Kidney (tissue), 14 donors: ENCODE results near the gene DIS3L2. TPM values are rescaled to one million over a fixed set of nuclear protein-coding genes. Genes with fewer than 3 reads are reported as not detected.

ENCODE experiments used
- DNase-seq, 5 donors: peaks; one replicate each; pipeline ENCODE4 v3.0.0-alpha.2; 2013 to 2020
- FAIRE-seq: peaks from 2 replicates; lab custom pipeline; 2012; peaks lifted over from hg19 to GRCh38; lab: Jason Lieb, UNC
- H3K27ac ChIP-seq, 2 donors: one replicate each; pipeline ENCODE4 v1.7.0; 2013; ENCODE audit warnings: low read depth in 2 of 2, low read length in 2 of 2, inconsistent platforms in 1 of 2
- H3K27me3 ChIP-seq: one replicate; pipeline ENCODE4 v1.7.1; 2013; ENCODE audit warnings: low read length, inconsistent platforms; ENCODE audit not compliant: control insufficient read depth, insufficient read depth
- H3K36me3 ChIP-seq, 3 donors: one replicate each; pipeline versions ENCODE4 v1.7.0 to v1.7.1; 2013; ENCODE audit warnings: low read length in 3 of 3, control low read depth in 1 of 3, inconsistent platforms in 1 of 3; ENCODE audit not compliant: insufficient read depth in 3 of 3, control insufficient read depth in 2 of 3
- H3K4me1 ChIP-seq, 3 donors: one replicate each; pipeline versions ENCODE4 v1.7.0 to v1.7.1; 2013; ENCODE audit warnings: low read length in 3 of 3, inconsistent platforms in 1 of 3, low read depth in 1 of 3; ENCODE audit not compliant: control insufficient read depth in 2 of 3, insufficient read depth in 2 of 3
- H3K4me3 ChIP-seq, 3 donors: one replicate each; pipeline versions ENCODE4 v1.7.0 to v1.8.1; 2013; ENCODE audit warnings: low read length in 3 of 3, control low read depth in 1 of 3, inconsistent platforms in 1 of 3
- H3K9ac ChIP-seq, 3 donors: one replicate each; pipeline versions ENCODE4 v1.7.0 to v1.7.1; 2013; ENCODE audit warnings: low read length in 3 of 3, control low read depth in 1 of 3, inconsistent platforms in 1 of 3
- H3K9me3 ChIP-seq, 3 donors: one replicate each; pipeline versions ENCODE4 v1.7.0 to v1.7.1; 2013; ENCODE audit warnings: low read length in 3 of 3, control low read depth in 1 of 3, inconsistent platforms in 1 of 3; ENCODE audit not compliant: control insufficient read depth in 2 of 3, insufficient read depth in 1 of 3
- CTCF ChIP-seq: IDR thresholded peaks from 3 replicates; pipeline ENCODE4 v1.5.1; 2012; ENCODE audit warnings: mild to moderate bottlenecking, moderate library complexity, borderline replicate concordance; ENCODE audit not compliant: insufficient read depth; ENCODE audit errors: extremely low read depth
- intact Hi-C: fragments of 100-400 bp; cut with DNase I; formaldehyde crosslinking; loops from one replicate; pipeline ENCODE4 v1.11.1; 2022
- polyA plus RNA-seq: library from polyadenylated mRNA; stranded (reverse); fragments of 350-450 nt; fragmentation: Illumina TruSeq; extraction: RNeasy Lipid Tissue Mini Kit (QIAGEN cat#74804); gene quantifications from one replicate; pipeline ENCODE4 v1.2.3, GENCODE V29; 2014; ENCODE audit warnings: low read depth, low replicate concordance; ENCODE audit not compliant: insufficient read depth
- total RNA-seq: library from RNA; stranded (reverse); fragmentation: NEBNext Ultra II Directional; extraction: Animal tissue kit (Norgen Biotek cat#: 25700); gene quantifications from one replicate; pipeline ENCODE4 v1.2.1, GENCODE V29; 2021
- donor health status: control.
- donor health status: control.
- donor health status: control.
- donor health status: control.
- donor health status: control.
- donor health status: DM: yes; HTN: yes; CAD: no.
- donor health status: Normal renal cell carcinoma (clear cell type).

Gene DIS3L2
- total and polyA plus RNA-seq, 2 donors from 2014 or later: 12.3 to 47.7 TPM

- DNase-seq: peak in 1 of 5 donors; percentile 52
- TF ChIP-seq CTCF: no peak
- Histone ChIP-seq H3K9me3 (no peaks in the 10 kb centered on the region), H3K36me3 (no peaks in the 10 kb centered on the region), H3K4me3 (no peak overlapping the region), H3K4me1 (peaks cover 0 to 4% (median 0%) of the 10 kb centered on the region in 3 donors), H3K9ac (no peak overlapping the region), H3K27me3 (peaks cover 25% of the 10 kb centered on the region), H3K27ac (no peak overlapping the region)
- no peak for FAIRE-seq
- intact Hi-C loops: no loop called here
These were observed 388.0 kb downstream of the DIS3L2 start for GRCh38 chr2:232349546-232349945.

- H3K4me3 ChIP-seq: no peak overlapping the region
- intact Hi-C loops: no loop called here
- peaks cover 25% of the 10 kb centered on the region for H3K27me3 ChIP-seq
- no peaks in the 10 kb centered on the region for H3K9me3 ChIP-seq
- H3K4me1 ChIP-seq: peaks cover 0 to 4% (median 0%) of the 10 kb centered on the region in 3 donors
- no peaks in the 10 kb centered on the region for H3K36me3 ChIP-seq
- DNase-seq: peak in 1 of 5 donors; percentile 61
- no peak overlapping the region for H3K9ac ChIP-seq
- no peak overlapping the region for H3K27ac ChIP-seq
- no peak for FAIRE-seq
- TF ChIP-seq CTCF: no peak
These were observed 388.6 kb downstream of the DIS3L2 start for GRCh38 chr2:232349946-232350635.

GRCh38 chr2:232350804-232351685 lies 389.5 kb downstream of the DIS3L2 start:
- no peak overlapping the region for H3K9ac ChIP-seq
- no peak for TF ChIP-seq CTCF
- DNase-seq (peak in 2 of 5 donors; percentile 41 to 73), FAIRE-seq (no peak)
- peaks cover 25% of the 10 kb centered on the region for H3K27me3 ChIP-seq
- H3K27ac ChIP-seq: no peak overlapping the region
- no peaks in the 10 kb centered on the region for H3K9me3 ChIP-seq
- H3K4me1 ChIP-seq: peaks cover 0 to 4% (median 0%) of the 10 kb centered on the region in 3 donors
- H3K4me3 ChIP-seq: no peak overlapping the region
- H3K36me3 ChIP-seq: no peaks in the 10 kb centered on the region
- intact Hi-C loops: no loop called here
